NCI-H748 treated with DMSO at 0.1 percent for 48 hours (cell line): Measurements from ENCODE around the gene AMDHD1.
"Not testable (repeated sequence)": the region's sequence is repeated elsewhere in the genome, so short reads cannot be mapped to it uniquely, and the experiment has no call there.

Experiments used
- DNase-seq: peaks from one replicate; lab custom pipeline; 2025; lab: John Stamatoyannopoulos, UW

The AMDHD1 gene

GRCh38 chr12:95966287-95966870 lies 23.2 kb downstream of the AMDHD1 start:
- no peak for DNase-seq

GRCh38 chr12:95967301-95967700 lies 24.2 kb downstream of the AMDHD1 start:
- no peak for DNase-seq

- not testable (repeated sequence) for DNase-seq
Measured at GRCh38 chr12:95969116-95969515, 26.0 kb downstream of the AMDHD1 start.

GRCh38 chr12:95970905-95971304 lies 27.8 kb downstream of the AMDHD1 start:
- DNase-seq: no peak

- no peak for DNase-seq
Measured at GRCh38 chr12:95972832-95973456, 29.8 kb downstream of the AMDHD1 start.

GRCh38 chr12:95974358-95974757 lies 31.2 kb downstream of the AMDHD1 start:
- no peak for DNase-seq

- no peak for DNase-seq
Measured at GRCh38 chr12:95975491-95975890, 32.4 kb downstream of the AMDHD1 start.

GRCh38 chr12:95976416-95976832 lies 33.3 kb downstream of the AMDHD1 start:
- DNase-seq: no peak

- no peak for DNase-seq
Measured at GRCh38 chr12:95977764-95978305, 34.7 kb downstream of the AMDHD1 start.

- DNase-seq: no peak
Measured at GRCh38 chr12:95978351-95978750, 35.2 kb downstream of the AMDHD1 start.

GRCh38 chr12:95978774-95979173 lies 35.6 kb downstream of the AMDHD1 start:
- DNase-seq: no peak

GRCh38 chr12:95980437-95980836 lies 37.3 kb downstream of the AMDHD1 start:
- DNase-seq: no peak

GRCh38 chr12:95982602-95983001 lies 39.5 kb downstream of the AMDHD1 start:
- no peak for DNase-seq

- DNase-seq: no peak
Measured at GRCh38 chr12:95984682-95985081, 41.6 kb downstream of the AMDHD1 start.

GRCh38 chr12:95986635-95987570 lies 43.8 kb downstream of the AMDHD1 start:
- no peak for DNase-seq

GRCh38 chr12:95988506-95989275 lies 45.6 kb downstream of the AMDHD1 start:
- no peak for DNase-seq

- no peak for DNase-seq
Measured at GRCh38 chr12:95989504-95990123, 46.5 kb downstream of the AMDHD1 start.

- DNase-seq: no peak
Measured at GRCh38 chr12:95990136-95990535, 47.0 kb downstream of the AMDHD1 start.

- no peak for DNase-seq
Measured at GRCh38 chr12:95993907-95994306, 50.8 kb downstream of the AMDHD1 start.

- DNase-seq: no peak
Measured at GRCh38 chr12:95994476-95994875, 51.3 kb downstream of the AMDHD1 start.

- no peak for DNase-seq
Measured at GRCh38 chr12:95995238-95996031, 52.3 kb downstream of the AMDHD1 start.
